HCT116 (cell line): ENCODE data around the gene FBXL14. TPM values are rescaled to one million over a fixed set of nuclear protein-coding genes. Genes with fewer than 3 reads are reported as not detected.

ENCODE experiments used
- ATAC-seq: fragments of 200-7000 bp; cut with Tn5 transposase; 2 replicates; pipeline ENCODE4 v1.9.1; 2020; ENCODE audit warnings: mild to moderate bottlenecking, moderate library complexity
- BruUV-seq: library from RNA; stranded (reverse); fragments of 400-500 nt; replicated peaks from 2 replicates; lab custom pipeline; 2021; lab: Mats Ljungman, UMichigan
- CTCF ChIA-PET: fragments of 300-600 bp; sonication (Branson Sonifier 250); formaldehyde crosslinking; loops from one replicate; lab custom pipeline; 2021; ENCODE audit warnings: antibody characterized with exemption; lab: Charles Lee
- POLR2A ChIA-PET: fragments of 300-600, 350-600 bp; sonication (Branson Sonifier 250); formaldehyde crosslinking; loops from one replicate; lab custom pipeline; 2021; ENCODE audit warnings: antibody characterized with exemption; lab: Charles Lee
- RAD21 ChIA-PET, 2 experiments: fragments of 300-600 bp; sonication (Branson Sonifier 250); formaldehyde crosslinking; loops; one replicate each; lab custom pipeline; 2023; ENCODE audit warnings: low total read pairs in 2 of 2; ENCODE audit not compliant: uncharacterized antibody in 2 of 2, unreplicated experiment in 2 of 2, low non-redundant PET in 1 of 2; lab: Charles Lee
- DNase-seq: peaks from one replicate; pipeline ENCODE4 v3.0.0-alpha.2; 2010; ENCODE audit warnings: low read depth, low spot score
- H2AFZ ChIP-seq: fragments of 200-600 bp; shearing (Covaris generic), sonication (generic); 2 replicates; pipeline ENCODE4 v1.6.1; 2017; ENCODE audit warnings: low read depth, mixed run types, mixed read lengths, antibody characterized with exemption, low read length; ENCODE audit not compliant: poor library complexity, severe bottlenecking
- H3K27ac ChIP-seq: 2 replicates; pipeline ENCODE4 v1.5.1; 2012; ENCODE audit warnings: low read depth, low read length
- H3K27me3 ChIP-seq: fragments of 200-600 bp; sonication (generic); 2 replicates; pipeline ENCODE4 v1.6.1; 2016; ENCODE audit warnings: mixed run types, low read length, mixed read lengths; ENCODE audit not compliant: insufficient read depth
- H3K36me3 ChIP-seq, 2 experiments: fragments of 200-500 bp in 1 of 2; fragments of 200-600 bp in 1 of 2; sonication (Bioruptor generic) in 1 of 2; sonication (generic) in 1 of 2; 2 replicates each; pipeline versions ENCODE4 v1.5.1 to v1.6.1; 2014 to 2016; ENCODE audit warnings: low read length in 2 of 2, inconsistent platforms in 1 of 2, mixed read lengths in 1 of 2, mixed run types in 1 of 2; ENCODE audit not compliant: insufficient read depth in 2 of 2, control insufficient read depth in 1 of 2
- H3K4me1 ChIP-seq, 2 experiments: fragments of 200-600 bp in 1 of 2; sonication (generic) in 1 of 2; 2 replicates each; pipeline versions ENCODE4 v1.5.1 to v1.6.1; 2012 to 2017; ENCODE audit warnings: low read length in 2 of 2, inconsistent platforms in 1 of 2, mild to moderate bottlenecking in 1 of 2, mixed read lengths in 1 of 2, mixed run types in 1 of 2, moderate library complexity in 1 of 2; ENCODE audit not compliant: insufficient read depth in 2 of 2, control insufficient read depth in 1 of 2
- H3K4me2 ChIP-seq: fragments of 200-600 bp; sonication (generic); 2 replicates; pipeline ENCODE4 v1.6.1; 2017; ENCODE audit warnings: mixed run types, low read length, mixed read lengths
- H3K4me3 ChIP-seq, 2 experiments: fragments of 200-600 bp in 1 of 2; sonication (generic) in 1 of 2; replicated peaks in 1 of 2; 2 replicates each; pipeline ENCODE4 v1.5.1; 2011 to 2016; ENCODE audit warnings: low read length in 2 of 2, control low read depth in 1 of 2, low read depth in 1 of 2, mild to moderate bottlenecking in 1 of 2, mixed read lengths in 1 of 2, mixed run types in 1 of 2
- H3K79me2 ChIP-seq: fragments of 200-600 bp; sonication (generic); 2 replicates; pipeline ENCODE4 v1.6.1; 2017; ENCODE audit warnings: mild to moderate bottlenecking, mixed run types, low read length, moderate library complexity, mixed read lengths; ENCODE audit not compliant: insufficient read depth
- H3K9ac ChIP-seq: fragments of 200-600 bp; sonication (generic); 2 replicates; pipeline ENCODE4 v1.6.1; 2016; ENCODE audit warnings: low read length, mixed read lengths
- H3K9me2 ChIP-seq: fragments of 200-600 bp; sonication (generic), shearing (Covaris generic); 2 replicates; pipeline ENCODE4 v1.6.1; 2017; ENCODE audit warnings: mixed run types, mild to moderate bottlenecking, moderate library complexity; ENCODE audit not compliant: insufficient read depth
- H3K9me3 ChIP-seq, 2 experiments: fragments of 200-500 bp in 1 of 2; fragments of 200-600 bp in 1 of 2; sonication (Bioruptor generic) in 1 of 2; sonication (generic) in 1 of 2; 2 replicates each; pipeline ENCODE4 v1.6.1; 2014 to 2017; ENCODE audit warnings: low read length in 2 of 2, mixed read lengths in 2 of 2, inconsistent platforms in 1 of 2, low read depth in 1 of 2, mild to moderate bottlenecking in 1 of 2, mixed run types in 1 of 2, moderate library complexity in 1 of 2; ENCODE audit not compliant: control insufficient read depth in 1 of 2, insufficient read depth in 1 of 2
- H4K20me1 ChIP-seq: fragments of 200-600 bp; sonication (generic), shearing (Covaris generic); 2 replicates; pipeline ENCODE4 v1.6.1; 2017; ENCODE audit warnings: mixed run types, mild to moderate bottlenecking, moderate library complexity; ENCODE audit not compliant: insufficient read depth
- EGR1 ChIP-seq: IDR thresholded peaks from 2 replicates; pipeline ENCODE4 v1.6.1; 2012; ENCODE audit warnings: low read depth
- EZH2phosphoT487 ChIP-seq: fragments of 200-600 bp; IDR thresholded peaks from 2 replicates; pipeline ENCODE4 v1.6.1; 2018; ENCODE audit warnings: antibody characterized with exemption, borderline replicate concordance
- JUND ChIP-seq: IDR thresholded peaks from 2 replicates; pipeline ENCODE4 v1.6.1; 2012
- POLR2AphosphoS5 ChIP-seq: IDR thresholded peaks from 2 replicates; pipeline ENCODE4 v1.6.1; 2011; ENCODE audit warnings: mild to moderate bottlenecking, low read depth, low read length, moderate library complexity
- SP1 ChIP-seq: IDR thresholded peaks from 2 replicates; pipeline ENCODE4 v1.6.1; 2012; ENCODE audit warnings: low read depth
- SRF ChIP-seq: IDR thresholded peaks from 2 replicates; pipeline ENCODE4 v1.6.1; 2012; ENCODE audit warnings: low read depth
- ZBTB33 ChIP-seq: IDR thresholded peaks from 2 replicates; pipeline ENCODE4 v1.6.1; 2011; ENCODE audit warnings: mild to moderate bottlenecking, low read length, moderate library complexity; ENCODE audit not compliant: insufficient replicate concordance; ENCODE audit errors: extremely low read depth
- ZFX ChIP-seq: fragments of 450-650 bp; IDR thresholded peaks from 2 replicates; pipeline ENCODE4 v1.6.1; 2017
- intact Hi-C: fragments of 100-400 bp; cut with micrococcal nuclease; formaldehyde crosslinking; loops from 2 replicates; pipeline ENCODE4 v1.10.0; 2022
- total RNA-seq: library from RNA; stranded (reverse); gene quantifications from one replicate; pipeline ENCODE4 v1.2.1, GENCODE V29; 2021; ENCODE audit not compliant: unreplicated experiment

Gene FBXL14
- total RNA-seq, 1 experiment from 2014 or later: 19.0 TPM

- no peak for TF ChIP-seq ZBTB33
- TF ChIP-seq POLR2AphosphoS5: no peak
- no peak for TF ChIP-seq EGR1
- no peak for TF ChIP-seq ZFX
- no peak for TF ChIP-seq SP1
- TF ChIP-seq JUND: no peak
- TF ChIP-seq EZH2phosphoT487: no peak
- TF ChIP-seq SRF: no peak
- no peak for DNase-seq
- CTCF ChIA-PET: no interaction called here
- RAD21 ChIA-PET: no interaction called here
- POLR2A ChIA-PET: no interaction called here
- no peak overlapping the region for H3K4me2 ChIP-seq
- H3K36me3 ChIP-seq: no peaks in the 10 kb centered on the region
- intact Hi-C loops: no loop called here
- no TSS peak for BruUV-seq
- H3K27me3 ChIP-seq: peaks cover 35% of the 10 kb centered on the region
- ATAC-seq: no peak; the same call in 1 of the 2 replicates
- H3K9me2 ChIP-seq: no peaks in the 10 kb centered on the region
- H3K4me1 ChIP-seq: no peaks in the 10 kb centered on the region
- no peaks in the 10 kb centered on the region for H3K79me2 ChIP-seq
- H4K20me1 ChIP-seq: no peaks in the 10 kb centered on the region
- H3K27ac ChIP-seq: no peak overlapping the region
- no peak overlapping the region for H3K4me3 ChIP-seq
- H3K9me3 ChIP-seq: no peaks in the 10 kb centered on the region
- no peak overlapping the region for H2AFZ ChIP-seq
- H3K9ac ChIP-seq: no peak overlapping the region
Observed at GRCh38 chr12:1533205-1533601, 61.2 kb downstream of the FBXL14 start.
